ENCODE results near the gene TNFRSF8. TPM values are rescaled to one million over a fixed set of nuclear protein-coding genes. Genes with fewer than 3 reads are reported as not detected.

Gene TNFRSF8
- total RNA-seq, 4 donors from 2014 or later, result 0.26 to 2.4 (median 0.85) TPM

GRCh38 chr1:12090326-12090725 is 27.2 kb downstream of the TNFRSF8 start:
- no peak for TF ChIP-seq CTCF (IDR thresholded peaks at IDR 0.05)
- no peak for TF ChIP-seq POLR2A (IDR thresholded peaks at IDR 0.05)
- no peaks in the 10 kb centered on the region for H3K27me3 ChIP-seq
- intact Hi-C loops (cut with DNase I; ENCODE audit: low total_unique reads), result no loop called here
- no peaks in the 10 kb centered on the region for H3K9me3 ChIP-seq
- no peak overlapping the region for H3K4me3 ChIP-seq
- no peaks in the 10 kb centered on the region for H3K4me1 ChIP-seq
- H3K36me3 ChIP-seq, result no peaks in the 10 kb centered on the region
- H3K27ac ChIP-seq, result no peak overlapping the region
- no peak for DNase-seq

DNA sequence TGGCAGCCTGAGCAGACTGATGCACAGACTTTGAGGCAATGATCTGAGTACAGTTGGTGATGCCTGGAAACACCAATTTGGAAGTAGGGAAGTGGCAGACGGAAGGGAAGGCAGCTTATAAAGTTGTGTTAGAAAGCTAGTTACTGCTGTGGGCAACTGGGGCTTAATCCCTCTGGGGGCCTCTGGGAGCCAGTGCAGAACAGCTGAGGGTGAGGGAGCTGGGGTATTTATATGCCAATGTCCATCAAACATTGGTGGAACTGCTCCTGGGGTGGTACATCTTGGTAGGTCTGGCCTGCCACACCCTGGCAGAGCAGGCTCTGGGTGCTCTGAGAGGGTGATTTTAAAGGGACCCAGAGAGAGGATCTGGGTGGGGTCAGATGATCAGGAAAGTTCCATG is 28.1 kb downstream of the TNFRSF8 start:
- Histone ChIP-seq H3K4me3 (no peak overlapping the region), H3K36me3 (no peaks in the 10 kb centered on the region), H3K27ac (no peak overlapping the region), H3K9me3 (no peaks in the 10 kb centered on the region), H3K4me1 (no peaks in the 10 kb centered on the region), H3K27me3 (no peaks in the 10 kb centered on the region)
- TF ChIP-seq CTCF (IDR thresholded peaks at IDR 0.05), result no peak
- TF ChIP-seq POLR2A (IDR thresholded peaks at IDR 0.05), result no peak
- intact Hi-C loops (cut with DNase I; ENCODE audit: low total_unique reads), result no loop called here
- no peak for DNase-seq

DNA sequence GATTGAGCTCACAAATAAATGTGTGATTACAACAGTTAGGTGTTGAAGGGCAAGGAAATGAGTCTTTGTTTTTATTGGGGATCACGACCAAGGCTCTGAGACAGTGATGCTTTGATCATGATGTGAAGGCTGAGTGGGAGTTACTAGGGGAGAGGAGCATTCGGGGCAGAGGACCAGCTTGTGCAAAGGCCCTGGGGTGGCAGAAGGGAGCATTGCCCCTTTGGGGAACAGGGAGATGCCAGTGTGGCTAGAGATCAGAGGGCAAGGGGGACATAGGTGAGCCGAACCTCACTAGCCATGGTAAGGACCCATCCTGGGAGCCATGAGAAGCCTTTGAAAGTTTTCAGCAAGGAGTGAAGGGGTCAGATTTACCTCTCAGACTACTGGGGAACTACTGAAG is 31.1 kb downstream of the TNFRSF8 start:
- Histone ChIP-seq H3K4me3 (no peak overlapping the region), H3K36me3 (no peaks in the 10 kb centered on the region), H3K27ac (no peak overlapping the region), H3K27me3 (no peaks in the 10 kb centered on the region), H3K4me1 (no peaks in the 10 kb centered on the region), H3K9me3 (no peaks in the 10 kb centered on the region)
- no peak for DNase-seq
- intact Hi-C loops (cut with DNase I; ENCODE audit: low total_unique reads), result no loop called here
- TF ChIP-seq POLR2A (IDR thresholded peaks at IDR 0.05), result no peak
- no peak for TF ChIP-seq CTCF (IDR thresholded peaks at IDR 0.05)

- H3K4me3 ChIP-seq, result no peak overlapping the region
- H3K36me3 ChIP-seq, result no peaks in the 10 kb centered on the region
- DNase-seq, result no peak
- no peak for TF ChIP-seq CTCF (IDR thresholded peaks at IDR 0.05)
- no peak for TF ChIP-seq POLR2A (IDR thresholded peaks at IDR 0.05)
- H3K27me3 ChIP-seq, result no peaks in the 10 kb centered on the region
- no peaks in the 10 kb centered on the region for H3K9me3 ChIP-seq
- no peak overlapping the region for H3K27ac ChIP-seq
- intact Hi-C loops (cut with DNase I; ENCODE audit: low total_unique reads), result no loop called here
- no peaks in the 10 kb centered on the region for H3K4me1 ChIP-seq
These were observed 32.6 kb downstream of the TNFRSF8 start for GRCh38 chr1:12095452-12096263.

GRCh38 chr1:12096615-12097014 is 33.5 kb downstream of the TNFRSF8 start:
- intact Hi-C loops (cut with DNase I; ENCODE audit: low total_unique reads), result no loop called here
- Histone ChIP-seq H3K4me1 (no peaks in the 10 kb centered on the region), H3K9me3 (no peaks in the 10 kb centered on the region), H3K27me3 (no peaks in the 10 kb centered on the region), H3K27ac (no peak overlapping the region), H3K36me3 (no peaks in the 10 kb centered on the region), H3K4me3 (no peak overlapping the region)
- DNase-seq, result no peak
- no peak for TF ChIP-seq CTCF (IDR thresholded peaks at IDR 0.05)
- no peak for TF ChIP-seq POLR2A (IDR thresholded peaks at IDR 0.05)
